NT2/D1 (cell line): ENCODE measurements around the gene HTN1.
"Not testable (repeated sequence)": the region's sequence is repeated elsewhere in the genome, so short reads cannot be mapped to it uniquely, and the experiment has no call there.

Source experiments
- DNase-seq: peaks from one replicate; pipeline ENCODE4 v3.0.0-alpha.2; 2011; ENCODE audit warnings: low read depth, low spot score
- H3K27me3 ChIP-seq: 2 replicates; pipeline ENCODE4 v1.6.0; 2011; ENCODE audit warnings: mild to moderate bottlenecking; ENCODE audit not compliant: insufficient read length, insufficient read depth
- H3K36me3 ChIP-seq: 2 replicates; pipeline ENCODE4 v1.6.1; 2011; ENCODE audit warnings: mild to moderate bottlenecking, low read length, mixed read lengths; ENCODE audit not compliant: insufficient read depth, insufficient read length
- H3K4me1 ChIP-seq: 2 replicates; pipeline ENCODE4 v1.5.1; 2011; ENCODE audit not compliant: insufficient read depth, insufficient read length
- H3K4me3 ChIP-seq: 2 replicates; pipeline ENCODE4 v1.5.1; 2011; ENCODE audit warnings: low read depth; ENCODE audit not compliant: insufficient read length
- H3K9ac ChIP-seq: 2 replicates; pipeline ENCODE4 v1.6.0; 2011; ENCODE audit warnings: low read depth; ENCODE audit not compliant: insufficient read length
- H3K9me3 ChIP-seq: 2 replicates; pipeline ENCODE4 v1.5.1; 2011; ENCODE audit warnings: mild to moderate bottlenecking, low read length; ENCODE audit not compliant: insufficient read depth
- SUZ12 ChIP-seq: IDR thresholded peaks from 2 replicates; pipeline ENCODE4 v1.6.1; 2011; ENCODE audit not compliant: insufficient read length, insufficient read depth; ENCODE audit errors: extremely low read depth
- YY1 ChIP-seq: IDR thresholded peaks from 2 replicates; pipeline ENCODE4 v1.6.1; 2011; ENCODE audit not compliant: insufficient read length, insufficient read depth
- ZNF274 ChIP-seq: IDR thresholded peaks from 2 replicates; pipeline ENCODE4 v1.6.1; 2011; ENCODE audit warnings: mild to moderate bottlenecking, low read depth, low read length

The HTN1 gene

DNA sequence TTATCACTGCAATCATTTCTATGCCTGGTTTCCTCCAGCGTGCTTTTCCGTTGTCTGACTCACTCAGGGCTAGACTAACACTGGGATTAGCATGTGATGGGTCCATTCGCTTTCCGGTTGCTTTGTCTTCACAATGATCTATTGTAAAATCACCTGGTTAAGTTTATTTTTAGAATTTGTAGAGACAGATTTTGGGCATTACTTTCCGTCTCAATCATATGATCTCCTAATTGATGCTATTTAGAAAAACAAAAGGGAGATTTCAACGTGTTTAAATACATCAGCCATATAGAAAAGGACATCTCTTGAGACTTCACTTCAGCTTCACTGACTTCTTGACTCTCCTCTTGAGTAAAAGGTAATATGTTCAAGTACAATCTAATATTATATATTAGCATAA, at the start of gene HTN1:
HTN1 (plus strand) TSS at position 301 of the 400 bp plus-strand sequence. CDS start 2,639 bp downstream, outside the sequence.
- H3K9ac ChIP-seq, DNase-seq, H3K36me3 ChIP-seq, H3K4me3 ChIP-seq, H3K9me3 ChIP-seq, H3K4me1 ChIP-seq, H3K27me3 ChIP-seq: not testable (repeated sequence)

DNA sequence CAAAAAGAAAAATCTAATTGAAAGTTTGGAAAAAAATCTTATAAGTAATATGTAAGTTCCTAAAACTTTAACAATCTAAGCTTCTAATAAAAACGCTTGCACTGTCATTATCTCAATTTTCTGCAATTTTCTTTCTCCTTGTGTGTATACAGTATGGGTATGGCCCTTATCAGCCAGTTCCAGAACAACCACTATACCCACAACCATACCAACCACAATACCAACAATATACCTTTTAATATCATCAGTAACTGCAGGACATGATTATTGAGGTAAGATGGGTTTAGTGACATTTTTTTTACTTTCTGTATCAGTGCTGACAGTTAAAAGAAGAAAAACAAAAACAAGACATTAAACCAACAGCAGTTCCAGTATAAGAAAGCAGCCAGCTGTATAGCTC, 49.5 kb upstream of the HTN1 start:
- Histone ChIP-seq H3K9ac (no peak overlapping the region), H3K9me3 (no peaks in the 10 kb centered on the region), H3K4me3 (no peak overlapping the region), H3K36me3 (no peaks in the 10 kb centered on the region), H3K27me3 (no peaks in the 10 kb centered on the region), H3K4me1 (no peaks in the 10 kb centered on the region)
- no peak for TF ChIP-seq ZNF274
- no peak for DNase-seq

DNA sequence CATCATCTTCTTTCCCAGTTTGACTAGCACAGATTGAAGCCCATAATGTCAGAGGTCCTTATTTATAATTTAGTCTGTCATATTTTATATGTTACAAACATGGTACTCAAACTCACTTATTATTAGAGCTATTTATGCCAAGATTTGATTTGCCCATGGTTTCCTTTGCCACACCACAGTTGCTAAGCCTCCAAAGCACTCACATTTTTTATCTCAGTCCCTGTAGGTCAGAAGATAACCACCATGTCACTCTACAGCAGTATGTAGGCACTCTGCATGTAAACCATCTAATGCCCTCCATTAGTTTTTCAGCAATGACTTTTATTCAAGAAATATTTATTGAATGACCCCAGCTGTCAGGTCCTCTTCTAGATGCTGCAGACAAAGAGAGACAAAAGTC, 47.7 kb upstream of the HTN1 start:
- H3K9me3 ChIP-seq: no peaks in the 10 kb centered on the region
- no peak for DNase-seq
- H3K4me1 ChIP-seq: no peaks in the 10 kb centered on the region
- no peak overlapping the region for H3K9ac ChIP-seq
- TF ChIP-seq SUZ12: no peak
- no peak for TF ChIP-seq YY1
- TF ChIP-seq ZNF274: no peak
- no peaks in the 10 kb centered on the region for H3K36me3 ChIP-seq
- no peaks in the 10 kb centered on the region for H3K27me3 ChIP-seq
- no peak overlapping the region for H3K4me3 ChIP-seq

DNA sequence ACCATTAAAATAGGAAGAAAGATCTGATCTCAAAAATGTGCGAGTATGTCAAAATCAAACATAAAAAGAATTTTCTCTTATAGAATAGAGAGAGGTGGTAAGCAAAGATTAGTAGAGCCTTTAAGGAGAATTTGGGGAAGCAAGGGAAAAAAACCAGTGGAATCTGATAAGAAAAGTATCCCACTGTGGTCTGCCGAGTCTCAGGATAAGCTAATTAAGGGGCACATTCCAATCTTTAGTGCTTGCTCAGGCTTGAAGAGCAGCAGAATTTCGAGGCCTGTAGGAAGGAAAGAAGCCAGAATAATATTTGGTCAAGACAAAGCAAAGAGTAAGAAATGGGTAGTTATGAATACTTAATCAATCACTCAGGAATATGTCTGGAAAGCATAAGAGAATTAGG, 41.5 kb upstream of the HTN1 start:
- H3K4me1 ChIP-seq: no peaks in the 10 kb centered on the region
- TF ChIP-seq SUZ12 (no peak), YY1 (no peak), ZNF274 (no peak)
- H3K36me3 ChIP-seq: no peaks in the 10 kb centered on the region
- no peak overlapping the region for H3K4me3 ChIP-seq
- H3K9ac ChIP-seq: no peak overlapping the region
- H3K9me3 ChIP-seq: no peaks in the 10 kb centered on the region
- no peak for DNase-seq
- no peaks in the 10 kb centered on the region for H3K27me3 ChIP-seq

DNA sequence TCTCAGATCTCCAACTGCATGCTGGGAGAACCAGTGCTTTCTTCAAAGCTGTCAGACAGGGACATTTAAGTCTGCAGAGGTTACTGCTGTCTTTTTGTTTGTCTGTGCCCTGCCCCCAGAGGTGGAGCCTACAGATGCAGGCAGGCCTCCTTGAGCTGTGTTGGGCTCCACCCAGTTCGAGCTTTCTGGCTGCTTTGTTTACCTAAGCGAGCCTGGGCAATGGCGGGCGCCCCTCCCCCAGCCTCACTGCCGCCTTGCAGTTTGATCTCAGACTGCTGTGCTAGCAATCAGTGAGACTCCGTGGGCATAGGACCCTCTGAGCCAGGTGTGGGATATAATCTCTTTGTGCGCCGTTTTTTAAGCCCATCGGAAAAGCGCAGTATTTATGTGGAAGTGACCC, 31.2 kb upstream of the HTN1 start:
- not testable (repeated sequence) for H3K27me3 ChIP-seq, DNase-seq, H3K9me3 ChIP-seq, H3K9ac ChIP-seq, H3K4me1 ChIP-seq, H3K4me3 ChIP-seq, H3K36me3 ChIP-seq

DNA sequence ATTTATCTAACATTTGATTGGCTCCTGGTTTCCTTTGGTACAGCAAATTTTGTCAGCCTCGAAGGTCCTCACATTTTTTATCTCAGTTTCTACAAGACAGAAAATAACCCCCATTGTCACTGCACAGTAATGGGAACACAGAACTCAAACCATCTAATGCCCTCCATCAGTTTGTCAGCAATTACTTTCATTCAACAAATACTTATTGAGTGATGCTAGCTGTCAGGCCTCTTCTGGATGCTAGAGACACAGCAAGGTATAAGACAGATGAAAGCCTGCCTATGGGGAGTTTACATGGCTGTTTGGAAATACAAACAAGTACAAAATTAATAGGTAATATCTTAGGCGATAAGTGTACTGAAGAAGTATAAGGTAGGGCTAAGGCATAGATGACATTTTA, 27.0 kb upstream of the HTN1 start:
- no peak overlapping the region for H3K4me3 ChIP-seq
- TF ChIP-seq YY1 (no peak), ZNF274 (no peak), SUZ12 (no peak)
- H3K4me1 ChIP-seq: no peaks in the 10 kb centered on the region
- H3K9ac ChIP-seq: no peak overlapping the region
- no peaks in the 10 kb centered on the region; the same call in 1 of the 2 replicates for H3K9me3 ChIP-seq
- DNase-seq: no peak
- H3K36me3 ChIP-seq: no peaks in the 10 kb centered on the region
- H3K27me3 ChIP-seq: no peaks in the 10 kb centered on the region

DNA sequence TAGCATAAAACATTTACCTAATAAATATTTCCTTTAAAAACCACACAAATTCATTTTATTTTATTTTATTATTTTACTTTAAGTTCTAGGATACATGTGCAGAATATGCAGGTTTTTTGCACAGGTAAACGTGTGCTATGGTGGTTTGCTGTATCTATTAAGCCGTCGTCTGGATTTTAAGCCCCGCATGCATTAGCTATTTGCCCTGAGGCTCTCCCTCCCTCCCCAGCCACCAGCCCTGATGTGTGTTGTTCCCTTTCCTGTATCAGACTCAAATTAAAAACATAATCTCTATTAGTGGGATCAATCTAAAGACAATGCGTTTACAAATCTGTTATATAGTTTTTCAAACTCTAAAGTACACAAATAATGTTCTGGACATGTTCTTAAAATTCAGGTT, 23.2 kb upstream of the HTN1 start:
- Histone ChIP-seq H3K4me1 (no peaks in the 10 kb centered on the region), H3K36me3 (no peaks in the 10 kb centered on the region), H3K4me3 (no peak overlapping the region), H3K9ac (no peak overlapping the region), H3K27me3 (no peaks in the 10 kb centered on the region), H3K9me3 (no peaks in the 10 kb centered on the region)
- no peak for TF ChIP-seq SUZ12
- no peak for TF ChIP-seq YY1
- no peak for TF ChIP-seq ZNF274
- DNase-seq: no peak

DNA sequence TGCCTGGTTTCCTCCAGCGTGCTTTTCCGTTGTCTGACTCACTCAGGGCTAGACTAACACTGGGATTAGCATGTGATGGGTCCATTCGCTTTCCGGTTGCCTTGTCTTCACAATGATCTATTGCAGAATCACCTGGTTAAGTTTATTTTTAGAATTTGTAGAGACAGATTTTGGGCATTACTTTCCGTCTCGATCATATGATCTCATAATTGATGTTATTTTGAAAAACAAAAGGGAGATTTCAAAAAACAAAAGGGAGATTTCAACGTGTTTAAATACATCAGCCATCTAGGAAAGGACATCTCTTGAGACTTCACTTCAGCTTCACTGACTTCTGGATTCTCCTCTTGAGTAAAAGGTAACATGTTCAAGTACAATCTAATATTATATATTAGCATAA, 22.1 kb upstream of the HTN1 start, which contains the start of gene HTN3:
HTN3 (plus strand) TSS at position 301 of the 400 bp plus-strand sequence. CDS start 2,282 bp downstream, outside the sequence.
- not testable (repeated sequence) for H3K9ac ChIP-seq, H3K4me3 ChIP-seq, H3K27me3 ChIP-seq, H3K4me1 ChIP-seq, DNase-seq, H3K9me3 ChIP-seq, H3K36me3 ChIP-seq

DNA sequence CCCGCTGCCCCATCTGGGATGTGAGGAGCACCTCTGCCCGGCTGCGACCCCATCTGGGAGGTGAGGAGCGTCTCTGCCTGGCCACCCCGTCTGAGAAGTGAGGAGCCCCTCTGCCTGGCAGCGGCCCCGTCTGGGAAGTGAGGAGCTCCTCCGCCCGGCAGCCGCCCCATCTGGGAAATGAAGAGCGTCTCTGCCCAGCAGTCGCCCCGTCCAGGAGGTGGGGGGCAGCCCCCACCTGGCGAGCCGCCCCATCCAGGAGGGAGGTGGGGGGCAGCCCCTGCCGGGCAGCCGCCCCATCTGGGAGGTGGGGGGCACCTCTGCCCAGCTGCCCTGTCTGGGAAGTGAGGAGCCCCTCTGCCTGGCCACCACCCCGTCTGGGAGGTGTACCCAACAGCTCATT, 12.7 kb upstream of the HTN1 start:
- not testable (repeated sequence) for H3K9ac ChIP-seq, DNase-seq, H3K4me3 ChIP-seq, H3K9me3 ChIP-seq, H3K36me3 ChIP-seq, H3K4me1 ChIP-seq, H3K27me3 ChIP-seq

DNA sequence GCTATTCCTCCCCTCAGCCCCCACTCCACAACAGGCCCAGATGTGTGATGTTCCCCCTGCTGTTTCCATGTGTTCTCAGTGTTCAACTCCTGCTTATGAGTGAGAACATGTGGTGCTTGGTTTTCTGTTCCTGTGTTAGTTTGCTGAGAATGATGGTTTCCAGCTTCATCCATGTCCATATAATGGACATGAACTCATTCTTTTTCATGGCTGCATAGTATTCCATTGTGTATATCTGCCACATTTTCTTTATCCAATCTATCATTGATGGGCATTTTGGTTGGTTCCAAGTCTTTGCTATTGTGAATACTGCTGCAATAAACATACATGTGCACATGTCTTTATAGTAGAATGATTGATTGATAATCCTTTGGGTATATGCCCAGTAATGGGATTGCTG, 10.3 kb upstream of the HTN1 start:
- not testable (repeated sequence) for H3K4me1 ChIP-seq, H3K27me3 ChIP-seq, H3K36me3 ChIP-seq, H3K9ac ChIP-seq, H3K4me3 ChIP-seq, H3K9me3 ChIP-seq, DNase-seq
